Measurements from ENCODE around the gene PRDX1. TPM values are rescaled to one million over a fixed set of nuclear protein-coding genes. Genes with fewer than 3 reads are reported as not detected.

Gene PRDX1
- total and polyA plus RNA-seq, 2 of the 8 experiments (the other 6 are each of a cell fraction or from before 2014, with no cell fraction given) = 1,165 to 1,418 TPM

DNA sequence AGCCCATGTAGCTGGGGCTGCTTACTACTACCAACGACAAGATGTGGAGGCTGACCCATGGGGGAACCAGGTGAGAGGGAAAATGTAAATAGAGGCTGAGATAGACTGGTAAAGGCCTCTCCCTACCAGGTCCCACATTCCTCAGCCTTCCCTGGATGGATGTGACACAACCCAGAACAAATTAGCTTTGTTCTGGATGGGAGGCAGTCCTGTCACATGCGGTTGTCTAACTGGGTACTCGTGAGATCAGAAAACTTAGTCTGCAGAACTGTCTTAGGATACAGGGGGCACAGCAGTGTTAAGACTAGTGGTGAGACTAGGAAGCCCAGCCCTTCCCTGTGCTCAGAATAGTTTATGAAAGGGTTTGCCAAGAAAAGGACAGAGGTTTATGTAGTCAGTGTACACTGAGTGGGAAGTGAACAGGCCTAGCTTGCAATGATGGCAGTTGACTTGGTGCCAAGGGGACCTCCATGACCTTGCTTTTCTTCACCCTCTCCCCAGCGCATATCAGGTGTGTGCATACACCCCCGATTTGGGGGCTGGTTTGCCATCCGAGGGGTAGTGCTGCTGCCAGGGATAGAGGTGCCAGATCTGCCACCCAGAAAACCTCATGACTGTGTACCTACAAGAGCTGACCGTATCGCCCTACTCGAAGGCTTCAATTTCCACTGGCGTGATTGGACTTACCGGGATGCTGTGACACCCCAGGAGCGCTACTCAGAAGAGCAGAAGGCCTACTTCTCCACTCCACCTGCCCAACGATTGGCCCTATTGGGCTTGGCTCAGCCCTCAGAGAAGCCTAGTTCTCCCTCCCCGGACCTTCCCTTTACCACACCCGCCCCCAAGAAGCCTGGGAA is 13.2 kb downstream of the PRDX1 start:
- Histone ChIP-seq H3K4me2 (ENCODE audit: insufficient read depth in 1 of 2, low read depth in 2 of 2, low read length in 2 of 2) (no peak overlapping the region), H4K8ac (ENCODE audit: extremely low read depth, insufficient read depth, low read length) (no peak overlapping the region), H3K23me2 (ENCODE audit: low read depth, low read length) (no peaks in the 10 kb centered on the region; the same call in 1 of the 2 replicates), H3K27ac (ENCODE audit: low read depth, low read length) (no peak overlapping the region), H3K23ac (ENCODE audit: insufficient read length) (no peak overlapping the region), H3K9me3 (ENCODE audit: insufficient read depth in 2 of 2, low read depth in 1 of 2, low read length in 1 of 2) (no peaks in the 10 kb centered on the region), H3K4me3 (ENCODE audit: extremely low read depth in 1 of 4, insufficient read depth in 2 of 4, low read depth in 3 of 4, low read length in 4 of 4) (no peak overlapping the region), H2BK12ac (ENCODE audit: low read depth, low read length) (no peak overlapping the region), H3K36me3 (ENCODE audit: control insufficient read depth in 2 of 4, insufficient read depth in 4 of 4, low read length in 3 of 4) (peaks cover 21 to 47% (median 40%) of the 10 kb centered on the region in 4 experiments), H2BK20ac (ENCODE audit: low read length) (no peak overlapping the region), H3K14ac (ENCODE audit: insufficient read length) (no peak overlapping the region), H3K4me1 (replicated peaks in 1 of 4; ENCODE audit: control insufficient read depth in 3 of 4, insufficient read depth in 4 of 4, low read length in 3 of 4) (no peaks in the 10 kb centered on the region), H4K91ac (replicated peaks; ENCODE audit: insufficient read length, low read length) (no peak overlapping the region), H3K4ac (replicated peaks; ENCODE audit: insufficient read length, low read depth, low read length) (no peak overlapping the region), H4K20me1 (replicated peaks in 1 of 2; ENCODE audit: control insufficient read depth in 1 of 2, insufficient read depth in 2 of 2, low read length in 2 of 2) (peaks cover 12 to 14% of the 10 kb centered on the region in 2 experiments), H2BK5ac (ENCODE audit: low read depth, low read length) (no peak overlapping the region), H2AK5ac (ENCODE audit: low read depth, low read length) (no peak overlapping the region), H4K5ac (ENCODE audit: insufficient read length, low read depth, low read length) (no peak overlapping the region), H3K79me1 (ENCODE audit: low read depth, low read length) (no peaks in the 10 kb centered on the region), H3K27me3 (replicated peaks in 1 of 4; ENCODE audit: control insufficient read depth in 3 of 4, extremely low read depth in 1 of 4, insufficient read depth in 3 of 4, low read length in 3 of 4) (no peaks in the 10 kb centered on the region), H2BK120ac (replicated peaks; ENCODE audit: low read depth, low read length) (no peak overlapping the region), H2BK15ac (ENCODE audit: low read length) (no peak overlapping the region), H3K18ac (ENCODE audit: extremely low read depth, low read length) (no peak overlapping the region; the same call in 1 of the 2 replicates), H3K9ac (replicated peaks in 1 of 4; ENCODE audit: extremely low read depth in 1 of 4, low read depth in 3 of 4, low read length in 3 of 4) (no peak overlapping the region), H3K79me2 (ENCODE audit: control insufficient read depth in 1 of 2, insufficient read depth in 2 of 2, low read length in 2 of 2) (no peaks in the 10 kb centered on the region), H2AFZ (ENCODE audit: low read length) (no peak overlapping the region), H3K56ac (replicated peaks; ENCODE audit: insufficient read length, low read depth, low read length) (no peak overlapping the region)
- 89% methylated on average over 15 of the region's 15 CpGs; no CpG with 5 or more reads in 1 of the 2 experiments for WGBS, 2 experiments (ENCODE audit: extremely low coverage in 1 of 2, insufficient coverage in 1 of 2, insufficient read length in 1 of 2, insufficient replicate concordance in 2 of 2, low coverage in 1 of 2, low lambda C conversion rate in 2 of 2, missing lambda C conversion rate in 1 of 2)
- ChIA-PET CTCF (ENCODE audit: partially characterized antibody) (interaction anchor here (0.7 to 8.4 kb wide), 6 partner anchors 9 to 489 kb away, joined by 3 to 133 read pairs (median 4); partner anchors contain the start of gene TESK2), POLR2A (ENCODE audit: partially characterized antibody) (interaction anchor here (0.5 to 16.2 kb wide), 22 partner anchors 8 to 380 kb away, joined by 3 to 429 read pairs (median 3); partner anchors contain the start of genes AKR1A1, CCDC163, MMACHC and MUTYH)
- DNase-seq (ENCODE audit: low read depth in 1 of 2, low spot score in 2 of 2) (peak in 1 of 2 experiments; percentile 57), FAIRE-seq (no peak)
- TF ChIP-seq POLR2A (IDR thresholded peaks at IDR 0.05; ENCODE audit: control extremely low read depth in 1 of 2, low read depth in 2 of 2, low read length in 2 of 2) (peak in 1 of 2 experiments; percentile 80; a peak in 2 of 3 replicates), POLR2AphosphoS5 (IDR thresholded peaks at IDR 0.05; ENCODE audit: low read depth, low read length) (peak; percentile 72), EP300 (IDR thresholded peaks at IDR 0.05; ENCODE audit: borderline replicate concordance in 1 of 2, low read depth in 2 of 2, low read length in 2 of 2) (no peak), CHD2 (IDR thresholded peaks at IDR 0.05; ENCODE audit: low read length) (no peak), RAD21 (IDR thresholded peaks at IDR 0.05 in 1 of 2, conservative IDR thresholded peaks at IDR 0.05 in 1 of 2; ENCODE audit: low read depth in 2 of 2, low read length in 2 of 2) (peak in 1 of 2 experiments; percentile 9; a peak in 1 of 4 replicates)
- TF ChIP-seq, protein P1, sequence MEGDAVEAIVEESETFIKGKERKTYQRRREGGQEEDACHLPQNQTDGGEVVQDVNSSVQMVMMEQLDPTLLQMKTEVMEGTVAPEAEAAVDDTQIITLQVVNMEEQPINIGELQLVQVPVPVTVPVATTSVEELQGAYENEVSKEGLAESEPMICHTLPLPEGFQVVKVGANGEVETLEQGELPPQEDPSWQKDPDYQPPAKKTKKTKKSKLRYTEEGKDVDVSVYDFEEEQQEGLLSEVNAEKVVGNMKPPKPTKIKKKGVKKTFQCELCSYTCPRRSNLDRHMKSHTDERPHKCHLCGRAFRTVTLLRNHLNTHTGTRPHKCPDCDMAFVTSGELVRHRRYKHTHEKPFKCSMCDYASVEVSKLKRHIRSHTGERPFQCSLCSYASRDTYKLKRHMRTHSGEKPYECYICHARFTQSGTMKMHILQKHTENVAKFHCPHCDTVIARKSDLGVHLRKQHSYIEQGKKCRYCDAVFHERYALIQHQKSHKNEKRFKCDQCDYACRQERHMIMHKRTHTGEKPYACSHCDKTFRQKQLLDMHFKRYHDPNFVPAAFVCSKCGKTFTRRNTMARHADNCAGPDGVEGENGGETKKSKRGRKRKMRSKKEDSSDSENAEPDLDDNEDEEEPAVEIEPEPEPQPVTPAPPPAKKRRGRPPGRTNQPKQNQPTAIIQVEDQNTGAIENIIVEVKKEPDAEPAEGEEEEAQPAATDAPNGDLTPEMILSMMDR (IDR thresholded peaks at IDR 0.05; ENCODE audit: control extremely low read depth in 1 of 3, insufficient read depth in 1 of 3, low read depth in 1 of 3, low read length in 3 of 3) = peak in 2 of 3 experiments; percentile 5 to 31; a peak in 1 of 4 replicates

Data from H1 (cell line).